Measurements from ENCODE around the gene PCDHGA1. TPM values are rescaled to one million over a fixed set of nuclear protein-coding genes. Genes with fewer than 3 reads are reported as not detected.

PCDHGA1 gene
- not detected in 2 replicates for total RNA-seq

DNA sequence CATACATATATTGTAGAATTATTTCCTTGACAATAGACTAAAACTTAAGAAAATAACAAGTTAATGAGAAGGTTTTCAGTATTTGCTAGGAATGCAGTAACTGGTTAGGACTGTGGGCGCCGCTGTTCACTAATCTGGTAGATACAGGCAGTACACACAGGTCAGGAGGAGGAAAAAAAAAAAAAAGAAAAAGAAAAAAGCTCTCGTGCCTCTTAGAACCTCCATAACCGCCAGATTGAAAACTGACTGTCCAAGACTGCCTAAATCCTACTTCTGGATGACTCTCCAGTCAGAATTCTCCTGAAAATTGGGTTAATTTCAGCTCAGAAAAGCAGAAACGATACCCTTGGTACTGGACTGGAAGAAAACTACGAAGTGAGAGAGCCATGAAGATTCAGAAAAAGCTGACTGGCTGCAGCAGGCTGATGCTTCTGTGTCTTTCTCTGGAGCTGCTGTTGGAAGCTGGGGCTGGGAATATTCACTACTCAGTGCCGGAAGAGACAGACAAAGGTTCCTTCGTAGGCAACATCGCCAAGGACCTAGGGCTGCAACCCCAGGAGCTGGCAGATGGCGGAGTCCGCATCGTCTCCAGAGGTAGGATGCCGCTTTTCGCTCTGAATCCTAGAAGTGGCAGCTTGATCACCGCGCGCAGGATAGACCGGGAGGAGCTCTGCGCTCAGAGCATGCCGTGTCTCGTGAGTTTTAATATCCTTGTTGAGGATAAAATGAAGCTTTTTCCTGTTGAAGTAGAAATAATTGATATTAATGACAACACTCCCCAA is at the start of gene PCDHGA1:
PCDHGA1 (plus strand) TSS at position 216 of the 782 bp plus-strand sequence.

DNA sequence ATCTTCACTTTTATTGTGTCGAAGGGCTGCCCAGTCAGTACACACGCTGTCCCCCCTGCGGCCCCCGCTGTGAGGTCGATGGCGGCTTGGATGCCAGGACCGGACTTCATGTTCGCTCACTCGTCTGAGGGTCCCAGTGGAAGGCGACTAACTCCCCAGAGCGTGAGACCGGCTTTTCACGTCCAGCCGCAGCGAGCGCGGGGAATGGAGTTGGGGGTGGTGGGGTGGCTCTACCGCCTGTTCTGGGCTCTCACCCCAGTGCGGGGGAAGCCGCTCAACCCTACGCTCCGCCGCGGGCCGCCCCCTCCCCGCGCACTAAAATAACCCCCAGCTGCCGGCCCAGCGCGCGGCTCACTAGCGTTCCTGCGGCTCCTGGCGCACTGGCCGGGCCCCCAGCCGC is 26.6 kb upstream of the PCDHGA1 start, which contains the start of gene SLC25A2:
SLC25A2 (minus strand) TSS at position 294 of the 400 bp plus-strand sequence; CDS start at position 110, 184 bp downstream.

DNA sequence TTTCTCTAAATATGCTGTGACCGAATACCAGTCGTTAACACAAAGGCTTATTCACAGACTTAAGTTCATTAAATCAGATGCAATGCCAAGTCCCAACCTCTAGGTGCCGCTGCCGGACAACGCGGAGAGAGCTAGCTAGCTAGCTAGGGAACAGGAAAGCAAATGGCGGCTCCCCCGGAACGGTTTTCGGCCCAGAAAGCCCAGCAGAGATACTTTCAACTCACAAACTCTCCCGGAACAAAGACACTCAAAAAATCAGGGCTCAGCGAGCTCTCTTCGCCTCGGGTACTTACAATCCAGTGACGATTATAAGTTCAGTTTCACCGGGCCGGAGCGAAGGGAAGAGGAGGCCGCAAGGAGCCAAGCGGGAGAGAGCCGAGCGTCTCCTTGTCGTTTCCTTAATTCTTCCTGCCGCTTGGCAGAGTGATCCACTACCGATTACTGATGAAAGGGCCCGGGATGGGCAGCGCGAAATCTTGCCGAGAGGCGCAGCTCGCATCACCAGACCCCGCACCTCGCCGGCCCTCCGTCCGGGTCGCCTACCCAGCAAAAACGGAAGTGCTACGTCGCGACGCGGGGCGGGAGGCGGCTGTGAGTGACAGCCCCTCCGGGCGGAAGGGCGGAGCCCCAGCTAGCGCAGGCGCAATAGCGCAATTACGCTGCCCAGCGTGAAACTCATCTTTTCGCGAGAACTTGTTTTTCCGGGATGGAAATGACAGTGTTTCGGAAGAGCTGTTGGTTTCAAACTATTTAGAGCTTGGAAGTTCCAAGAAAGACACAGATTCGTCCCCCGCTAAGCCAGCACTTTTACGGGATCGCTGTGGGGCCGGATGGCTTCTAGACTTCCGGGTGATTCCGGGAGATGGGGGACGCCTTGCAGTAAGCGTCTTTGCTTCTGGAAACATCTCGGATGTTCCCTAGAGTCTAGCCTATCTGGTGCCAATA is 9.8 kb upstream of the PCDHGA1 start, which contains the start of gene TAF7:
TAF7 (minus strand) TSS at position 560 of the 945 bp plus-strand sequence. CDS start 740 bp downstream, outside the sequence.

DNA sequence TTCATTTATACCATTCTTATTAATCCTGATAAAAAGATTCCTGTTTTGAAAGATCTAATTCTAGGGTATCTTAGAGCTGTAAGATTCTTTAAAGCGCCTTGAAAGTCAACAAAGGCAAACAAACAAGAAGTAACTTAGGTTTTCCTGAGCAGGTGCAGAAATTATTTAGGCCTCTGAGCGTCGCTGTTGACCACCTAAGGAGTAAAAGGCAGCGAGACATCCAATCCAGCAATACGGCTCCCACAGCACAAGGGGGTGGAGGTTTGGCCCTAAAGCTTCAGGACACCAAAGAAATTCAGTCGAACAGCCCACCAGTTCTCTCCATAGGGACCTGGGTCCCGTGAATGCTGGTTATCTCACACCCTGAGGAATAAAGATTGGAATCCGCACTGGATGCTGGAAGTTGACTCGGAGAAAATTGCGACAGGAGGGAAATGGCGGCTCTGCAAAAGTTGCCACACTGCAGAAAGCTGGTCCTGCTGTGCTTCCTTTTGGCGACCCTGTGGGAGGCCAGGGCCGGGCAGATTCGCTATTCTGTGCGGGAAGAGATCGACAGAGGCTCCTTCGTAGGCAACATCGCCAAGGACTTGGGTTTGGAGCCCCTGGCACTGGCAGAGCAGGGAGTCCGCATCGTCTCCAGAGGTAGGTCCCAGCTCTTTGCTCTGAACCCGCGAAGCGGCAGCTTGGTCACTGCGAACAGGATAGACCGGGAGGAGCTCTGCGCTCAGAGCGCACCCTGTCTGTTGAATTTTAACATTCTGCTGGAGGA is 8.4 kb downstream of the PCDHGA1 start, which contains the start of gene PCDHGA2:
PCDHGA2 (plus strand) TSS at position 223 of the 769 bp plus-strand sequence.

DNA sequence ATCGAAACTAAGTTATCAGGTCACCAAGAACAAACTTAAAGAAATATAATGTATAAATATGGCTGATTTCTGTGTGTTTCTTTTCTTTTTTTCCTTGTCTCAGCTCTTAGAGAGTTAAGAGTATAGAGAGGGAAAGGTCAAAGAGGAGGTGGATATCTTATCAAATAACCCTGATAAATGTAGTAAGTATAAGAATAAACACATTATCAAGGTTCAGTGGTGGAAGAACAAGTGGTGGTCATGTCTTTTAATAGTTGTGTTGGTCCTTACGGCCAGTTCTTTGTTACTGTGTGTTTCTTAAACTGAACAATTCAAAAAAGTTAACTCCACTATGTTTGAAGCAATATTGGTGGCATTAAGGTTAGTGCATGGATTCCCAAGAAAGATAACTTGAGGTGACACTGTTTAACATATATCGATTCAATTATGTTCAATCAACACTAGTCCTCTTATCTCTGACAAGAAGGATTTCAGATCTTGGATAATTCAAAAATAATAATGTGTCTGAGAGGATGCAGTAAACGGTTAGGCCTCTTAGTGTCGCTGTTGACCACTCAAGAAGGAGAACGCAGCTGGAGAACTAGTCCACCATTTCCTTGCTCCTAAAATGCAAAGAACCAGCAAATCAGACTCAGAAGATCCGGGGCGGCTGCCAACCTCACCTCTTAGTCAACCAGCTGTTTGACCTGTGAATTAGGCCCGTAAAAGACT is 13.1 kb downstream of the PCDHGA1 start, which contains the start of gene PCDHGA3:
PCDHGA3 (plus strand) TSS at position 588 of the 711 bp plus-strand sequence. CDS start 205 bp downstream, outside the sequence.

DNA sequence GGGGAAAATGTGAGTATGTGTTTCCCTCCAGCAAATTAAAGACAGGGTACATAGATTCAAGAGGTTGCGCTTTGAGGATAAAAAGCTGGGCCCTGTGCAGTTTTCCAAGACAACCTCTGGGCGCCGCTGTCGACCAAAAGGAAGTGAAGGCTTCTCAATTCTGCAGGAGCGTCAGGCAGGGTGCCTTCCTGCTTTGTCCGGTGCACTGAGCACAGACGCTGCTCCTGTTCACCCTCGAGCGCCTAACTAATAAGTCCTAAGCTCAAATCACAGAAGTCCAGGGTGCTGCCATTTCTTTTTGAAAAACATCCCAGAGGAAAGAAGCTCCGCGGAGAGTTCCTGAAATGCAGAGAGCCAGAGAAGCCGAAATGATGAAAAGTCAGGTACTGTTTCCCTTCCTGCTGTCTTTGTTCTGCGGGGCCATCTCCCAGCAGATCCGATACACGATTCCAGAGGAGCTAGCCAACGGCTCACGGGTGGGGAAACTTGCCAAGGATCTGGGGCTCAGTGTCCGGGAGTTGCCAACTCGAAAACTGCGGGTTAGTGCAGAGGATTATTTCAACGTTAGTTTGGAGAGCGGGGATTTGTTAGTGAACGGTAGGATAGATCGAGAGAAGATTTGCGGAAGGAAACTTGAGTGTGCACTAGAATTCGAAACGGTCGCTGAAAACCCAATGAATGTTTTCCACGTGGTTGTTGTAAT is 19.8 kb downstream of the PCDHGA1 start, which contains the start of gene PCDHGB1:
PCDHGB1 (plus strand) TSS at position 183 of the 703 bp plus-strand sequence; CDS start at position 345, 162 bp downstream.

DNA sequence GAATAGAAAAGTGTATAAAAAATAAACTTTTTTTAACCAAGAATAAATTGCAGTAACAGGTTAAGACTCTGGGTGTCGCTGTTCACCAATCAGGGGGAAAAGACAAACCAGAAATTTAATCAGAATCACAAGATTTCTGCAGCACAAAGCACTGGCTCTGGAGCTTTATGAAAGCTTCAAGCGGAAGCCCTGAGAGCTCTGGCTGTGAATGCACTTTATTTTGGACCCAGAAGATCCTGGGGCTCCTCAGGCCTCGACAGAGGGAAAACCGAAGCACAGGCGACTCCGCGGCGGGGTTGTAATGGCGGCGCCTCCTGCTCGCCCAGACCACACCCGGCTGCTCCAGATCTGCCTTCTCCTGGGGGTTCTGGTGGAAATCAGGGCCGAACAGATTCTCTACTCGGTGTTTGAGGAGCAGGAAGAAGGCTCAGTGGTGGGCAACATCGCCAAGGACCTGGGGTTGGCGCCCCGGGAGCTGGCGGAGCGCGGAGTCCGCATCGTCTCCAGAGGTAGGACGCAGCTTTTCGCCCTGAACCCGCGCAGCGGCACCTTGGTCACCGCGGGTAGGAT is 24.7 kb downstream of the PCDHGA1 start, which contains the start of gene PCDHGA4:
PCDHGA4 (plus strand) TSS at position 122 of the 570 bp plus-strand sequence; CDS start at position 209, 87 bp downstream.

DNA sequence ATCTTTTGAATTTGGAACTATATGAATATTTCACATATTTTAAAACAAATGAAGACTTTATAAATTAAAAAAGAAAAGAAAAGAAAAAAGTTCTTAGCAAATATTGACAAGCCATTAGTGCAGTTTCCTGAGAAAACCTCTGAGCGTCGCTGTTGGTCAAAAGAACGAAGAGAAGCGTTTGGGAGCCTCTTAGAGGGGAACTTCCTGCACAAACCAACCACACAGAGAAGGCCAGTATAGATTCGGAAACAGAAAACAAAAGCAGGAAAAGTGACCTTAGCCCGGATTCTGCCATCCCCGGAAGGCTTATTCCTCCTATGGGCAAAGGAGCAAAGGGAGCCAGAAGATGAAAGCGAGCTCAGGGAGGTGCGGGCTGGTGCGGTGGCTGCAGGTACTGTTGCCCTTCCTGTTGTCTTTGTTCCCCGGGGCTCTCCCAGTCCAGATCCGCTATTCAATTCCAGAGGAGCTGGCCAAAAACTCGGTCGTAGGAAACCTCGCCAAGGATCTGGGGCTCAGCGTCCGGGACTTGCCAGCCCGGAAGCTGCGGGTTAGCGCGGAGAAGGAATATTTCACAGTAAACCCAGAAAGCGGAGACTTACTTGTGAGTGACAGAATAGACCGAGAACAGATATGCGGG is 29.6 kb downstream of the PCDHGA1 start, which contains the start of gene PCDHGB2:
PCDHGB2 (plus strand) TSS at position 205 of the 637 bp plus-strand sequence; CDS start at position 347, 142 bp downstream.

DNA sequence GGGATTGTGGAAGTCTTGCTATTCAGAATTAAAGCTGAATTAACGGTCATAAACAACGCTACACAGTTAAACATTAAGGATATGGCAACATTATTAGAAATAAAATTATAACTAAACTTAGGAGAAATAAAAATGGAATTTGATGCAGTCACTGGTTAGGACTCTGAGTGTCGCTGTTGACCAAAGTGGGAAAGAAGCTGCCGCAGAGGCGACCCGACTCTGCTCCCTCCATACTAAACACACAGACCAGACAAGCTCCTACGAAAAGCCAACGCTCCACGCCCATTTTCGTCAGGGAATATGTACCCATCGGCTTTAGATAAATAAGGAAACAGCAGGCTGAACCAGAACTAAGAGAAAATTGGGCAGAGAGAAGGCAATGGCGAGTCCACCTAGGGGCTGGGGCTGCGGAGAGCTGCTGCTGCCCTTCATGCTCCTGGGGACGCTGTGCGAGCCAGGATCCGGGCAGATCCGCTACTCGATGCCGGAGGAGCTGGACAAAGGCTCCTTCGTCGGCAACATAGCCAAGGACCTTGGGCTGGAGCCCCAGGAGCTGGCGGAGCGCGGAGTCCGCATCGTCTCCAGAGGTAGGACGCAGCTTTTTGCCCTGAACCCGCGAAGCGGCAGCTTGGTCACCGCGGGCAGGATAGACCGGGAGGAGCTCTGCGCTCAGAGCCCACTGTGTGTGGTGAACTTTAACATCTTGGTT is 33.8 kb downstream of the PCDHGA1 start, which contains the start of gene PCDHGA5:
PCDHGA5 (plus strand) TSS at position 211 of the 709 bp plus-strand sequence; CDS start at position 380, 169 bp downstream.

DNA sequence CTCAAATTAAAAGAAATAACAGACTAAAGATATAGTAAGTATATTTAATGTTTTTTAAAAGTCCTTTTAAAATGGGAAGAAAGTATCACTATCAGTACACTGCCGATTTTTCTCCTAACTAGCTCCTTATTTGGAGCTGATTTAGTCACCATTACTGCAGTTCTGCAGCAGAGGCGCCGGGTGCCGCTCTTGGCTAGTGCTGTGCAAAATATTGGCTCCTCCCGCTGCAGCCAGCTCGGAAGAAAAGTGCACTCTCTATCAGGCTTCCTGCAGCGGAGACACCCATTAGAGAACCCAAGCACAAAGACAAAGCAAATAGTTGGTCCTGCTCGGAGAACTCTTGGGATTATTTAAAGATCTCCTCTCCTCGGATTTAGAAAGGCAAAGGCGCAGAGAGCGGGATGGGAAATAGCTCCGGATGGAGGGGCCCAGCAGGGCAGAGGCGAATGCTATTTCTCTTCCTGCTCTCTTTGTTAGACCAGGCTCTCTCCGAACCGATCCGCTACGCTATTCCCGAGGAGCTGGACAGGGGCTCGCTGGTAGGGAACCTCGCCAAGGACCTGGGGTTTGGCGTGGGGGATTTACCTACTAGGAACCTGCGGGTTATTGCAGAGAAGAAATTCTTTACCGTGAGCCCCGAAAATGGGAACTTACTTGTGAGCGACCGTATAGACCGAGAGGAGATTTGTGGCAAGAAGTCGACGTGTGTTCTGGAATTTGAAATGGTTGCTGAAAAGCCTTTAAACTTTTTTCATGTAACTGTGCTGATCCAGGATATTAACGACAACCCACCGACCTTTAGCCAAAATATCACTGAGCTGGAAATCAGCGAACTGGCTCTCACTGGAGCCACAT is 39.9 kb downstream of the PCDHGA1 start, which contains the start of gene PCDHGB3:
PCDHGB3 (plus strand) TSS at position 249 of the 855 bp plus-strand sequence; CDS start at position 402, 153 bp downstream.

DNA sequence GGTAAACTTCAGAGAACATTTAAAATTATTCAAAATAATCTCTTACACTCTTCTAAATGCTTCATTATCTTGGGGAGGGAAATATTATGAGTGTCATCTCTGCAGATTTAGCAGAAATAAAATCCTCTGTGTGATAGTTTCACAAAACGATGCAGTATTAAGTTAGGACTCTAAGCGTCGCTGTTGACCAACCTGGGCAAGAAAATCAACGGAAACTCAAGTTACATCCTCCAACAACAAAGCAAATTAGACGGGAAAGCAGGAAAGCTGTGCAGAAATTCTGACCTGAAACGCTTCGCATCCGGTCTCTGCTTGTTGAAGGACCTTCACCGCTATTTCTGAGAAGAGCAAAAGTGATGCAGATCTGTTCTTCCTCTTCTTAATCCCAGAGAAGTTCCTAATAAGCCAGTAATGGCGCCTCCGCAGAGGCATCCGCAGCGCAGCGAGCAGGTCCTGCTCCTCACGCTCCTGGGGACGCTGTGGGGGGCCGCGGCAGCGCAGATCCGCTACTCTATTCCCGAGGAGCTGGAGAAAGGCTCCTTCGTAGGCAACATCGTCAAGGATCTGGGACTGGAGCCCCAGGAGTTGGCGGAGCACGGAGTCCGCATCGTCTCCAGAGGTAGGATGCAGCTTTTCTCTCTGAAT is 43.5 kb downstream of the PCDHGA1 start, which contains the start of gene PCDHGA6:
PCDHGA6 (plus strand) TSS at position 219 of the 645 bp plus-strand sequence; CDS start at position 412, 193 bp downstream.

DNA sequence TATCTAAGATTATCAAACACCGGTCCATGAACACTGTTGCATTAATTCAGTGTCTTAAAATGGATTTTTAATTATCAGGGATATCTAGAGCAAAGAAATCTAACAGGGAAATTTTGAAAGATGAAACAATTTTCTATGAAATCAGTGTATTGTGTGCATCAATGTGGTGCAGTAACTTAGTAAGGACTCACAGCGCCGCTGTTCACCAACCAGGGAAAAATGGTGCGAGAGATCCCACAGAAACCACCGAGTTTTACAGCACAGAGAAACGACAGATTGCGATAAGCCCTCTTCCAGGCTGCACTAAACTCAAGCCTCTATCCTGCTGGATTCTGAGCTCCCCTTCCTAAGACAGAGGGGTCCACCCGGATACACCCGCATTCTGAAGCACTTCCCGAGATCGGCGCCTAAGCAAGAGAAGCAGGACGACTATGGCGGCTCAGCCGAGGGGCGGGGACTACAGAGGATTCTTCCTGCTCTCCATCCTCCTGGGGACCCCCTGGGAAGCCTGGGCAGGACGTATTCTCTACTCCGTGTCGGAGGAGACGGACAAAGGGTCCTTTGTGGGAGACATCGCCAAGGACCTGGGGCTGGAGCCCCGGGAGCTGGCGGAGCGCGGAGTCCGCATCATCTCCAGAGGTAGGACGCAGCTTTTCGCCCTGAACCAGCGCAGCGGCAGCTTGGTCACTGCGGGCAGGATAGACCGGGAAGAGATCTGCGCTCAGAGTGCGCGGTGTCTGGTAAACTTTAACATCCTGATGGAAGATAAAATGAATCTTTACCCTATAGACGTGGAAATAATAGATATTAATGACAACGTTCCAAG is 52.4 kb downstream of the PCDHGA1 start, which contains the start of gene PCDHGA7:
PCDHGA7 (plus strand) TSS at position 274 of the 826 bp plus-strand sequence; CDS start at position 432, 158 bp downstream.

DNA sequence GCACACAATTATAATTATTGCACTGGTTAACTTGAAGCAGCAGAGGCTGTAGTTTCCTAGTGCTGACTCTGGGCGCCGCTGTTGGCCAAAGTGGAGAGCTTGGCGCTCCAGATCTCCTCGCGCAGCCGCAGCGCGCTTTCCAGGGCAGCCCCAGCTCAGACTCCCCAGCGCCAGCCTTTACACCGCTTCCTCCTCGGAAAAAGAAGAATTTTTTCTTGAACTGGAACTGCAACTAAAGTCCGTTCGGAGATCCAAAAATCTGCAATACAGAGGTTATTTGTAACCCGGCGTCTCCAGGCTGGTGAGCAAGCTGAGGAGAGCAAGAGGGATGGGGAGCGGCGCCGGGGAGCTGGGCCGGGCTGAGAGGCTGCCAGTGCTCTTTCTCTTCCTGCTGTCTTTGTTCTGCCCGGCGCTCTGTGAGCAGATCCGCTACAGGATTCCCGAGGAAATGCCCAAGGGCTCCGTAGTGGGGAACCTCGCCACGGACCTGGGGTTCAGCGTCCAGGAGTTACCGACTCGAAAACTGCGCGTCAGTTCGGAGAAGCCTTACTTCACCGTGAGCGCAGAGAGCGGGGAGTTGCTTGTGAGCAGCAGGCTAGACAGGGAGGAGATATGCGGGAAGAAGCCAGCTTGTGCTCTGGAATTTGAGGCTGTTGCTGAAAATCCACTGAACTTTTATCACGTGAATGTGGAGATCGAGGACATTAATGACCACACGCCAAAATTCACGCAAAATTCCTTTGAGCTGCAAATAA is 57.4 kb downstream of the PCDHGA1 start, which contains the start of gene PCDHGB4:
PCDHGB4 (plus strand) TSS at position 142 of the 755 bp plus-strand sequence; CDS start at position 329, 187 bp downstream.

DNA sequence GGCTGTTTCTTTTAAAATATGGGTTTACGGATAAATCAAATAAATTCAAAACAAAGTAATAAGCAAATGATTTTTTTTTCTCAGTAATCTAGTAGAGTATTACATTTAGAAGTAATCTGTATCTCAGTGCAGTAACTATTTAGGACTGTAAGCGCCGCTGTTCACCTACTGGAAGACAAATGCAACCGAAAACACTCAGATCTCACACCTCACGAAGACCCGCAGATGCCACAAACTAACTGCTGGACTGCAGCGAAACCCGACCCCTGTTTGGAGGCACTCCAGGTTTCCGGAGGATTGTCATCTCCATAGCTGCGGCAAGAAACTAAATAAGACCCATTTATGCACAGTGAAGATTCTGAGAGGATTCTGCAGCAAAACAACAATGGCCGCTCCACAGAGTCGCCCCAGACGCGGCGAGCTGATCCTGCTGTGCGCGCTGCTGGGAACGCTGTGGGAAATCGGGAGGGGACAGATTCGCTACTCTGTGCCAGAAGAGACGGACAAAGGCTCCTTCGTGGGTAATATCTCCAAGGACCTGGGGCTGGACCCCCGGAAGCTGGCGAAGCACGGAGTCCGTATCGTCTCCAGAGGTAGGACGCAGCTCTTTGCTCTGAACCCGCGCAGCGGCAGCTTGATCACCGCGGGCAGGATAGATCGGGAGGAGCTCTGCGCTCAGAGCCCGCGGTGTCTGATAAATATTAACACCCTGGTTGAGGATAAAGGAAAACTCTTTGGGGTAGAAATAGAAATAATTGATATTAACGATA is 62.3 kb downstream of the PCDHGA1 start, which contains the start of gene PCDHGA8:
PCDHGA8 (plus strand) TSS at position 205 of the 770 bp plus-strand sequence; CDS start at position 386, 181 bp downstream.

